Naive thymus-derived CD8-positive, alpha-beta T cell (primary cell): ENCODE results near the gene ADGRD1. TPM values are rescaled to one million over a fixed set of nuclear protein-coding genes. Genes with fewer than 3 reads are reported as not detected.
A peak's percentile ranks its signal among the peaks of the same experiment; 100 is the strongest.

Experiments used
- ATAC-seq, 2 donors: fragments of 150-1000 bp; cut with Tn5 transposase in 1 of 2; sonication (Bioruptor Pico), chemical (Tn5 transposase) in 1 of 2; 1 replicate in 1 of 2; 2 replicates in 1 of 2; pipeline ENCODE4 v1.10.0; 2021; ENCODE audit warnings: mild to moderate bottlenecking in 2 of 2, moderate library complexity in 2 of 2
- POLR2A ChIA-PET: fragments of 350-600 bp; sonication (Branson Sonifier 250); formaldehyde crosslinking; loops from one replicate; lab custom pipeline; 2021; ENCODE audit warnings: antibody characterized with exemption; lab: Charles Lee
- DNase-seq, 10 donors: peaks; one replicate each; pipeline versions ENCODE4 v3.0.0 to v3.0.0-alpha.2; 2020 to 2022
- H3K27ac Mint-ChIP-seq, 10 donors: one replicate each; pipeline ENCODE4 v1.8.0; 2020 to 2022; ENCODE audit warnings: mild to moderate bottlenecking in 10 of 10, mixed read lengths in 10 of 10, moderate library complexity in 4 of 10, inconsistent platforms in 1 of 10
- H3K27me3 Mint-ChIP-seq, 5 donors: one replicate each; pipeline ENCODE4 v1.8.0; 2021 to 2022; ENCODE audit warnings: mixed read lengths in 5 of 5
- H3K36me3 Mint-ChIP-seq, 3 donors: one replicate each; pipeline ENCODE4 v1.8.0; 2020 to 2022; ENCODE audit warnings: mixed read lengths in 3 of 3, mild to moderate bottlenecking in 2 of 3, inconsistent platforms in 1 of 3
- H3K4me1 Mint-ChIP-seq, 4 donors: one replicate each; pipeline ENCODE4 v1.8.0; 2021 to 2022; ENCODE audit warnings: mixed read lengths in 4 of 4
- H3K4me3 Mint-ChIP-seq, 10 donors: one replicate each; pipeline ENCODE4 v1.8.0; 2020 to 2022; ENCODE audit warnings: mild to moderate bottlenecking in 10 of 10, mixed read lengths in 10 of 10, moderate library complexity in 6 of 10, inconsistent platforms in 1 of 10
- H3K9me3 Mint-ChIP-seq, 9 donors: one replicate each; pipeline ENCODE4 v1.8.0; 2020 to 2022; ENCODE audit warnings: mixed read lengths in 9 of 9, mild to moderate bottlenecking in 3 of 9, inconsistent platforms in 1 of 9, moderate library complexity in 1 of 9
- polyA plus RNA-seq, 3 donors: library from polyadenylated mRNA; unstranded; fragments of 300-500 nt; fragmentation: Illumina TruSeq; gene quantifications; one replicate each; pipeline ENCODE4 v1.2.3, GENCODE V29; 2021
- total RNA-seq, 8 experiments: library from RNA in 2 of 8; stranded (reverse) in 2 of 8; gene quantifications; one replicate each; pipeline ENCODE4 v1.2.3 and lab custom pipeline; 2021 to 2026

Gene ADGRD1
- total and polyA plus RNA-seq, 5 experiments from 2014 or later, result 0.20 to 0.36 (median 0.34) TPM; not detected in 2

- DNase-seq (no peak), ATAC-seq (no peak)
- POLR2A ChIA-PET, result no interaction called here
- Mint-ChIP-seq H3K36me3 (no peaks in the 10 kb centered on the region), H3K27me3 (peaks cover 0 to 10% (median 0%) of the 10 kb centered on the region in 5 donors), H3K9me3 (peaks cover 0 to 2% (median 0%) of the 10 kb centered on the region in 9 donors), H3K27ac (no peak overlapping the region), H3K4me1 (peaks cover 0 to 3% (median 0%) of the 10 kb centered on the region in 4 donors), H3K4me3 (no peak overlapping the region)
Measured at GRCh38 chr12:131007740-131008117, 54.0 kb downstream of the ADGRD1 start.

GRCh38 chr12:131008131-131008912 is 54.6 kb downstream of the ADGRD1 start:
- POLR2A ChIA-PET, result no interaction called here

GRCh38 chr12:131008913-131009270 is 55.2 kb downstream of the ADGRD1 start:
- POLR2A ChIA-PET, result no interaction called here
- no peak overlapping the region for H3K27ac Mint-ChIP-seq
- peaks cover 0 to 10% (median 0%) of the 10 kb centered on the region in 5 donors for H3K27me3 Mint-ChIP-seq
- ATAC-seq, result no peak
- H3K4me1 Mint-ChIP-seq, result peaks cover 0 to 2% (median 0%) of the 10 kb centered on the region in 4 donors
- H3K9me3 Mint-ChIP-seq, result peaks cover 0 to 2% (median 0%) of the 10 kb centered on the region in 9 donors
- no peaks in the 10 kb centered on the region for H3K36me3 Mint-ChIP-seq
- no peak overlapping the region for H3K4me3 Mint-ChIP-seq
- DNase-seq, result no peak

More at GRCh38 chr12:131008131-131008912, 54.6 kb downstream of the ADGRD1 start:
- Mint-ChIP-seq H3K36me3 (no peaks in the 10 kb centered on the region), H3K4me3 (no peak overlapping the region), H3K27me3 (peaks cover 0 to 10% (median 0%) of the 10 kb centered on the region in 5 donors), H3K9me3 (peaks cover 0 to 2% (median 0%) of the 10 kb centered on the region in 9 donors), H3K4me1 (peaks cover 0 to 3% (median 0%) of the 10 kb centered on the region in 4 donors), H3K27ac (no peak overlapping the region)
- ATAC-seq (no peak), DNase-seq (no peak)

GRCh38 chr12:131009595-131010395 is 56.1 kb downstream of the ADGRD1 start:
- DNase-seq (no peak), ATAC-seq (no peak)
- Mint-ChIP-seq H3K27me3 (peaks cover 0 to 12% (median 0%) of the 10 kb centered on the region in 5 donors), H3K4me3 (no peak overlapping the region), H3K9me3 (peaks cover 0 to 2% (median 0%) of the 10 kb centered on the region in 9 donors), H3K4me1 (no peaks in the 10 kb centered on the region), H3K36me3 (no peaks in the 10 kb centered on the region), H3K27ac (no peak overlapping the region)
- POLR2A ChIA-PET, result no interaction called here

- POLR2A ChIA-PET, result no interaction called here
Measured at GRCh38 chr12:131010396-131011131, 56.9 kb downstream of the ADGRD1 start.

GRCh38 chr12:131011165-131012079 is 57.7 kb downstream of the ADGRD1 start:
- H3K4me3 Mint-ChIP-seq, result no peak overlapping the region
- peaks cover 0 to 11% (median 0%) of the 10 kb centered on the region in 5 donors for H3K27me3 Mint-ChIP-seq
- H3K27ac Mint-ChIP-seq, result peak overlapping the region in 1 of 10 donors; percentile 28
- H3K9me3 Mint-ChIP-seq, result peaks cover 0 to 2% (median 0%) of the 10 kb centered on the region in 9 donors
- POLR2A ChIA-PET, result no interaction called here
- DNase-seq (no peak), ATAC-seq (no peak)
- H3K36me3 Mint-ChIP-seq, result no peaks in the 10 kb centered on the region
- H3K4me1 Mint-ChIP-seq, result no peaks in the 10 kb centered on the region

More at GRCh38 chr12:131010396-131011131, 56.9 kb downstream of the ADGRD1 start:
- Mint-ChIP-seq H3K4me3 (no peak overlapping the region), H3K27ac (no peak overlapping the region), H3K36me3 (no peaks in the 10 kb centered on the region), H3K27me3 (peaks cover 0 to 16% (median 0%) of the 10 kb centered on the region in 5 donors), H3K4me1 (no peaks in the 10 kb centered on the region), H3K9me3 (peaks cover 0 to 2% (median 0%) of the 10 kb centered on the region in 9 donors)
- DNase-seq, result no peak
- ATAC-seq, result no peak

- no peak for DNase-seq
- Mint-ChIP-seq H3K27me3 (peaks cover 0 to 14% (median 0%) of the 10 kb centered on the region in 5 donors), H3K4me3 (no peak overlapping the region), H3K27ac (no peak overlapping the region), H3K9me3 (peaks cover 0 to 2% (median 0%) of the 10 kb centered on the region in 9 donors), H3K36me3 (no peaks in the 10 kb centered on the region), H3K4me1 (peaks cover 0 to 2% (median 0%) of the 10 kb centered on the region in 4 donors)
- no peak for ATAC-seq
- POLR2A ChIA-PET, result no interaction called here
Measured at GRCh38 chr12:131012279-131013069, 58.8 kb downstream of the ADGRD1 start.

GRCh38 chr12:131013118-131013517 is 59.4 kb downstream of the ADGRD1 start:
- Mint-ChIP-seq H3K36me3 (no peaks in the 10 kb centered on the region), H3K4me1 (peaks cover 0 to 4% (median 0%) of the 10 kb centered on the region in 4 donors), H3K27ac (no peak overlapping the region), H3K4me3 (no peak overlapping the region), H3K9me3 (peaks cover 0 to 2% (median 0%) of the 10 kb centered on the region in 9 donors), H3K27me3 (peaks cover 0 to 18% (median 0%) of the 10 kb centered on the region in 5 donors)
- DNase-seq, result no peak
- ATAC-seq, result no peak
- POLR2A ChIA-PET, result no interaction called here

GRCh38 chr12:131014343-131014742 is 60.6 kb downstream of the ADGRD1 start:
- Mint-ChIP-seq H3K27me3 (peaks cover 0 to 14% (median 0%) of the 10 kb centered on the region in 5 donors), H3K27ac (peak overlapping the region in 1 of 10 donors; percentile 65), H3K9me3 (peaks cover 0 to 2% (median 0%) of the 10 kb centered on the region in 9 donors), H3K4me1 (peaks cover 0 to 4% (median 0%) of the 10 kb centered on the region in 4 donors), H3K36me3 (no peaks in the 10 kb centered on the region), H3K4me3 (no peak overlapping the region)
- DNase-seq, result no peak
- no peak for ATAC-seq
- POLR2A ChIA-PET, result no interaction called here

GRCh38 chr12:131015581-131016337 is 62.1 kb downstream of the ADGRD1 start:
- Mint-ChIP-seq H3K36me3 (no peaks in the 10 kb centered on the region), H3K27me3 (peaks cover 0 to 14% (median 0%) of the 10 kb centered on the region in 5 donors), H3K4me1 (peaks cover 0 to 4% (median 0%) of the 10 kb centered on the region in 4 donors), H3K4me3 (no peak overlapping the region), H3K9me3 (no peaks in the 10 kb centered on the region), H3K27ac (peak overlapping the region in 1 of 10 donors; percentile 6)
- DNase-seq, result no peak
- POLR2A ChIA-PET, result interaction anchor here (0.6 kb wide), 1 partner anchor 146 kb away, joined by 6 read pairs; no protein-coding TSS in a partner anchor
- no peak for ATAC-seq
